Endothelial cell of umbilical vein (primary cell): ENCODE results near the gene GRWD1.

ENCODE experiments used
- CTCF ChIP-seq, 2 donors: IDR thresholded peaks; 1 replicate in 1 of 2; 2 replicates in 1 of 2; pipeline ENCODE4 v1.5.1; 2011; ENCODE audit warnings: low read length in 2 of 2, mild to moderate bottlenecking in 2 of 2, moderate library complexity in 2 of 2, control low read depth in 1 of 2, inconsistent platforms in 1 of 2, low read depth in 1 of 2; ENCODE audit not compliant: insufficient read depth in 1 of 2; ENCODE audit errors: extremely low read depth in 1 of 2
- EZH2 ChIP-seq: IDR thresholded peaks from 2 replicates; pipeline ENCODE4 v1.6.1; 2012; ENCODE audit warnings: borderline replicate concordance, low read depth, mild to moderate bottlenecking, moderate library complexity, low read length, inconsistent platforms; ENCODE audit not compliant: severe bottlenecking
- FOS ChIP-seq: IDR thresholded peaks from 2 replicates; pipeline ENCODE4 v1.6.1; 2011; ENCODE audit warnings: mild to moderate bottlenecking, low read length, moderate library complexity, borderline replicate concordance; ENCODE audit not compliant: insufficient read depth
- MAX ChIP-seq: IDR thresholded peaks from 2 replicates; pipeline ENCODE4 v1.6.1; 2011; ENCODE audit not compliant: insufficient read depth, insufficient read length
- MYC ChIP-seq: IDR thresholded peaks from one replicate; pipeline ENCODE4 v1.6.1; 2011; ENCODE audit warnings: mild to moderate bottlenecking, low read depth, low read length
- POLR2A ChIP-seq: IDR thresholded peaks from 2 replicates; pipeline ENCODE4 v1.6.1; 2012; ENCODE audit warnings: low read depth, mild to moderate bottlenecking, control low read depth, low read length
- POLR2AphosphoS5 ChIP-seq: IDR thresholded peaks from 2 replicates; pipeline ENCODE4 v1.6.1; 2012; ENCODE audit warnings: low read depth, mild to moderate bottlenecking, control low read depth, low read length, moderate library complexity; ENCODE audit not compliant: insufficient read depth

- TF ChIP-seq EZH2 (no peak), CTCF (IDR thresholded peaks at IDR 0.05; ENCODE audit: extremely low read depth in 1 of 2, insufficient read depth in 1 of 2, low read depth in 1 of 2, low read length in 2 of 2) (no peak), POLR2AphosphoS5 (no peak), MAX (no peak), POLR2A (no peak), FOS (no peak), MYC (no peak)
Measured at GRCh38 chr19:48483301-48483700, 37.5 kb downstream of the GRWD1 start.
